Prostate gland (tissue), 2 donors: ENCODE results near the gene SDF2.

Experiments
- CTCF ChIP-seq, 4 experiments: fragments of 200-600 bp in 2 of 4; fragments of 450-650 bp in 2 of 4; sonication (generic) in 2 of 4; IDR thresholded peaks; 1 replicate in 3 of 4; 2 replicates in 1 of 4; pipeline ENCODE4 v1.5.1; 2016 to 2019; ENCODE audit warnings: antibody characterized with exemption in 4 of 4, mild to moderate bottlenecking in 2 of 4, moderate library complexity in 2 of 4
- POLR2A ChIP-seq: fragments of 450-650 bp; IDR thresholded peaks from one replicate; pipeline ENCODE4 v1.6.1; 2016; ENCODE audit warnings: antibody characterized with exemption, mild to moderate bottlenecking
- POLR2AphosphoS5 ChIP-seq: sonication (generic); formaldehyde crosslinking; IDR thresholded peaks from one replicate; pipeline ENCODE4 v1.6.1; 2017; ENCODE audit warnings: antibody characterized with exemption

GRCh38 chr17:28707339-28707720 is 45.6 kb upstream of the SDF2 start:
- TF ChIP-seq CTCF (IDR thresholded peaks at IDR 0.05) (no peak), POLR2AphosphoS5 (no peak), POLR2A (no peak)
